Liver (tissue), 3 donors: ENCODE results near the gene MAP4K4.

Experiments used
- FOXA1 ChIP-seq: IDR thresholded peaks from 2 replicates; pipeline ENCODE4 v1.6.1; 2016; ENCODE audit warnings: antibody characterized with exemption
- GABPA ChIP-seq, 2 donors: IDR thresholded peaks in 1 of 2; conservative IDR thresholded peaks in 1 of 2; 2 replicates each; pipeline ENCODE4 v1.6.1; 2016; ENCODE audit warnings: antibody characterized with exemption in 2 of 2, mild to moderate bottlenecking in 1 of 2, moderate library complexity in 1 of 2
- HNF4A ChIP-seq, 2 donors: conservative IDR thresholded peaks; 2 replicates each; pipeline ENCODE4 v1.6.1; 2016; ENCODE audit warnings: antibody characterized with exemption in 2 of 2, mild to moderate bottlenecking in 2 of 2
- JUND ChIP-seq, 2 donors: IDR thresholded peaks; 2 replicates each; pipeline ENCODE4 v1.6.1; 2016; ENCODE audit warnings: antibody characterized with exemption in 2 of 2
- NR2F2 ChIP-seq: IDR thresholded peaks from 2 replicates; pipeline ENCODE4 v1.6.1; 2016; ENCODE audit warnings: antibody characterized with exemption
- RAD21 ChIP-seq, 2 donors: IDR thresholded peaks; 2 replicates each; pipeline ENCODE4 v1.6.1; 2016; ENCODE audit warnings: antibody characterized with exemption in 2 of 2, mild to moderate bottlenecking in 2 of 2
- SP1 ChIP-seq: IDR thresholded peaks from 2 replicates; pipeline ENCODE4 v1.6.1; 2018; ENCODE audit warnings: antibody characterized with exemption, mild to moderate bottlenecking
- TAF1 ChIP-seq: conservative IDR thresholded peaks from 2 replicates; pipeline ENCODE4 v1.6.1; 2016; ENCODE audit warnings: antibody characterized with exemption, mild to moderate bottlenecking
- YY1 ChIP-seq: IDR thresholded peaks from 2 replicates; pipeline ENCODE4 v1.6.1; 2016; ENCODE audit warnings: antibody characterized with exemption, mild to moderate bottlenecking
- TF ChIP-seq, protein P1 (sequence below): fragments of 150-350 bp; IDR thresholded peaks from 2 replicates; pipeline ENCODE4 v1.5.1; 2017; ENCODE audit warnings: improper control_type of control experiment, low read depth, low read length; ENCODE audit not compliant: missing input control
- TF ChIP-seq, protein P2 (sequence below): IDR thresholded peaks from 2 replicates; pipeline ENCODE4 v1.6.1; 2016; ENCODE audit warnings: antibody characterized with exemption
- TF ChIP-seq, protein P3 (sequence below): IDR thresholded peaks from 2 replicates; pipeline ENCODE4 v1.6.1; 2016; ENCODE audit warnings: antibody characterized with exemption, mild to moderate bottlenecking
- TF ChIP-seq, protein P4 (sequence below): IDR thresholded peaks from 2 replicates; pipeline ENCODE4 v1.6.1; 2016; ENCODE audit warnings: antibody characterized with exemption
- donor health status: healthy.
- donor health status: healthy.

DNA sequence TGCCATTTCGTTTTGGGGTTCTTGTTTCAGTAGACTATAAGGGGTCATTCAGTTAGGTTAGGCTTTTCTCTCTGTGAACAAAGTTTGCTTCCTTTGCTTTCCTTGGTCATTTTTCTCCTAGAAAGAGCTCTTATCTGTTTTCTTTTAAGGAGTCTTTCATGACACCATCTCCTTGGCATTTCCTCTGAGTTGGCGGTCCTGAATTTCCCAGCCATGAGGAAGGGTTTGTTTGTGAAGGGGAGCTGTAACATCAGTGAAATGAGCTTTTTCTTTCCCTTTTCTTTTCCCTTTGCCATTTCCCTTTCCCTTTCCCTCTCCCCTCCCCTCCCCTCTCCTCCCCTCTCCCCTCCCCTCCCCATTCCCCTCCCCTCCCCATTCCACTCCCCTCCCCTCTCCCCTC is 61.7 kb downstream of the MAP4K4 start:
- TF ChIP-seq, protein P1, sequence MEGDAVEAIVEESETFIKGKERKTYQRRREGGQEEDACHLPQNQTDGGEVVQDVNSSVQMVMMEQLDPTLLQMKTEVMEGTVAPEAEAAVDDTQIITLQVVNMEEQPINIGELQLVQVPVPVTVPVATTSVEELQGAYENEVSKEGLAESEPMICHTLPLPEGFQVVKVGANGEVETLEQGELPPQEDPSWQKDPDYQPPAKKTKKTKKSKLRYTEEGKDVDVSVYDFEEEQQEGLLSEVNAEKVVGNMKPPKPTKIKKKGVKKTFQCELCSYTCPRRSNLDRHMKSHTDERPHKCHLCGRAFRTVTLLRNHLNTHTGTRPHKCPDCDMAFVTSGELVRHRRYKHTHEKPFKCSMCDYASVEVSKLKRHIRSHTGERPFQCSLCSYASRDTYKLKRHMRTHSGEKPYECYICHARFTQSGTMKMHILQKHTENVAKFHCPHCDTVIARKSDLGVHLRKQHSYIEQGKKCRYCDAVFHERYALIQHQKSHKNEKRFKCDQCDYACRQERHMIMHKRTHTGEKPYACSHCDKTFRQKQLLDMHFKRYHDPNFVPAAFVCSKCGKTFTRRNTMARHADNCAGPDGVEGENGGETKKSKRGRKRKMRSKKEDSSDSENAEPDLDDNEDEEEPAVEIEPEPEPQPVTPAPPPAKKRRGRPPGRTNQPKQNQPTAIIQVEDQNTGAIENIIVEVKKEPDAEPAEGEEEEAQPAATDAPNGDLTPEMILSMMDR, result no peak
- TF ChIP-seq TAF1 (no peak), JUND (IDR thresholded peaks at IDR 0.05) (peak in 1 of 2 donors; percentile 41), HNF4A (conservative IDR thresholded peaks at IDR 0.05) (no peak), SP1 (no peak), RAD21 (IDR thresholded peaks at IDR 0.05) (no peak), YY1 (no peak), FOXA1 (no peak), GABPA (IDR thresholded peaks at IDR 0.05 in 1 of 2, conservative IDR thresholded peaks at IDR 0.05 in 1 of 2) (no peak), NR2F2 (no peak)
- TF ChIP-seq, protein P2, sequence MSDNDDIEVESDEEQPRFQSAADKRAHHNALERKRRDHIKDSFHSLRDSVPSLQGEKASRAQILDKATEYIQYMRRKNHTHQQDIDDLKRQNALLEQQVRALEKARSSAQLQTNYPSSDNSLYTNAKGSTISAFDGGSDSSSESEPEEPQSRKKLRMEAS, result no peak
- TF ChIP-seq, protein P3, sequence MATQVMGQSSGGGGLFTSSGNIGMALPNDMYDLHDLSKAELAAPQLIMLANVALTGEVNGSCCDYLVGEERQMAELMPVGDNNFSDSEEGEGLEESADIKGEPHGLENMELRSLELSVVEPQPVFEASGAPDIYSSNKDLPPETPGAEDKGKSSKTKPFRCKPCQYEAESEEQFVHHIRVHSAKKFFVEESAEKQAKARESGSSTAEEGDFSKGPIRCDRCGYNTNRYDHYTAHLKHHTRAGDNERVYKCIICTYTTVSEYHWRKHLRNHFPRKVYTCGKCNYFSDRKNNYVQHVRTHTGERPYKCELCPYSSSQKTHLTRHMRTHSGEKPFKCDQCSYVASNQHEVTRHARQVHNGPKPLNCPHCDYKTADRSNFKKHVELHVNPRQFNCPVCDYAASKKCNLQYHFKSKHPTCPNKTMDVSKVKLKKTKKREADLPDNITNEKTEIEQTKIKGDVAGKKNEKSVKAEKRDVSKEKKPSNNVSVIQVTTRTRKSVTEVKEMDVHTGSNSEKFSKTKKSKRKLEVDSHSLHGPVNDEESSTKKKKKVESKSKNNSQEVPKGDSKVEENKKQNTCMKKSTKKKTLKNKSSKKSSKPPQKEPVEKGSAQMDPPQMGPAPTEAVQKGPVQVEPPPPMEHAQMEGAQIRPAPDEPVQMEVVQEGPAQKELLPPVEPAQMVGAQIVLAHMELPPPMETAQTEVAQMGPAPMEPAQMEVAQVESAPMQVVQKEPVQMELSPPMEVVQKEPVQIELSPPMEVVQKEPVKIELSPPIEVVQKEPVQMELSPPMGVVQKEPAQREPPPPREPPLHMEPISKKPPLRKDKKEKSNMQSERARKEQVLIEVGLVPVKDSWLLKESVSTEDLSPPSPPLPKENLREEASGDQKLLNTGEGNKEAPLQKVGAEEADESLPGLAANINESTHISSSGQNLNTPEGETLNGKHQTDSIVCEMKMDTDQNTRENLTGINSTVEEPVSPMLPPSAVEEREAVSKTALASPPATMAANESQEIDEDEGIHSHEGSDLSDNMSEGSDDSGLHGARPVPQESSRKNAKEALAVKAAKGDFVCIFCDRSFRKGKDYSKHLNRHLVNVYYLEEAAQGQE, result no peak
- TF ChIP-seq, protein P4, sequence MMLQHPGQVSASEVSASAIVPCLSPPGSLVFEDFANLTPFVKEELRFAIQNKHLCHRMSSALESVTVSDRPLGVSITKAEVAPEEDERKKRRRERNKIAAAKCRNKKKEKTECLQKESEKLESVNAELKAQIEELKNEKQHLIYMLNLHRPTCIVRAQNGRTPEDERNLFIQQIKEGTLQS, result no peak
